ENCODE results near the gene ANXA6.
"Not testable (repeated sequence)": the region's sequence is repeated elsewhere in the genome, so short reads cannot be mapped to it uniquely, and the experiment has no call there.

ANXA6 gene

GRCh38 chr5:151180291-151180690 lies 22.7 kb upstream of the ANXA6 start:
- no peak for DNase-seq

- DNase-seq: no peak
Observed at GRCh38 chr5:151179489-151179840, 21.9 kb upstream of the ANXA6 start.

- no peak for DNase-seq
Observed at GRCh38 chr5:151178777-151179488, 21.4 kb upstream of the ANXA6 start.

- DNase-seq: no peak
Observed at GRCh38 chr5:151178372-151178771, 20.8 kb upstream of the ANXA6 start.

GRCh38 chr5:151176268-151176667 lies 18.7 kb upstream of the ANXA6 start:
- not testable (repeated sequence) for DNase-seq

- DNase-seq: no peak
Observed at GRCh38 chr5:151174612-151175101, 17.1 kb upstream of the ANXA6 start.

- DNase-seq: no peak
Observed at GRCh38 chr5:151173711-151174611, 16.4 kb upstream of the ANXA6 start.

GRCh38 chr5:151171529-151171928 lies 13.9 kb upstream of the ANXA6 start:
- DNase-seq: no peak

GRCh38 chr5:151168602-151169344 lies 11.2 kb upstream of the ANXA6 start:
- no peak for DNase-seq

- DNase-seq: no peak
Observed at GRCh38 chr5:151167022-151167421, 9.4 kb upstream of the ANXA6 start.

- DNase-seq: peak; percentile 86
Observed at GRCh38 chr5:151164687-151165392, 7.3 kb upstream of the ANXA6 start.

- no peak for DNase-seq
Observed at GRCh38 chr5:151162776-151163175, 5.2 kb upstream of the ANXA6 start.

GRCh38 chr5:151159649-151160373 lies 2.2 kb upstream of the ANXA6 start:
- no peak for DNase-seq

GRCh38 chr5:151158287-151158661 lies 695 bp upstream of the ANXA6 start:
- no peak for DNase-seq

- no peak for DNase-seq
Observed at GRCh38 chr5:151156507-151157420, 815 bp downstream of the ANXA6 start.

- DNase-seq: no peak
Observed at GRCh38 chr5:151155775-151156506, 1.6 kb downstream of the ANXA6 start.

GRCh38 chr5:151154931-151155774 lies 2.4 kb downstream of the ANXA6 start:
- DNase-seq: peak; percentile 69

- no peak for DNase-seq
Observed at GRCh38 chr5:151153766-151154272, 3.8 kb downstream of the ANXA6 start.

- DNase-seq: no peak
Observed at GRCh38 chr5:151153300-151153699, 4.3 kb downstream of the ANXA6 start.

Data from CD4-positive, alpha-beta T cell treated with Interleukin-12 subunit alpha and Interleukin-12 subunit beta, for 1 hour (primary cell).